ENCODE results near the gene LRMDA.

DNA sequence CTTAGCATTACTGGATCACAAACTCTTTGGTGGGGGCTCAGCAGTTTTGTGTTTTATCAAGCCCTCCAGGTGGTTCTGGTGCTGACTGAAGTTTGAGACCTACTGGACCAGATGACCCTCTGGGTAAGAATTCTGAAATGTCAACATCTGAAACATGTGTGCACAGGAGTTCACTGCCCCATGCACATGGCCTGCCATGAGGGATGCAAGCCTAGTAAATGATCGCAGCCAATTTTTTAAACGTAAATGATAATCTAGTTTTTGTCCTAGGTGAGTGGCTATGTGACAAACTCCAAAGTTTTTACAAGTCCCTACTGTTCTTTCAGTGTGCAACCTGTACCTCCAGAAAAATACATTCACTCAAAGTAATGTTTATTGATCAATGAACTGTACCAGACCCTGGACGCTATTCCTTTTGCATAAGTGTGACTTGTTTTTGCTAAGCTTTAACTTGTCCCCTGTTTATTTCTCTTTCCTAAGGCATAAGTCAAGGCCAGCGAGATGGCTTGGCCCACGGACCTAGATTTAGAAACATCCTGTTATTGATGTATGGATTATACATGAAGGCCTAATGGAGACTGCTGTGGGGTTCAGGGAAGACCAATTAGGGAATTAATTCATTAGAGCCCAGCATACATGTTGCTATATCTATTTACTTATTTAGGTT, 531.1 kb downstream of the LRMDA start:
- no peak for TF ChIP-seq CEBPB (IDR thresholded peaks at IDR 0.05)
- no peak for TF ChIP-seq RAD21 (IDR thresholded peaks at IDR 0.05; ENCODE audit: low read depth)
- TF ChIP-seq MAX (IDR thresholded peaks at IDR 0.05): no peak
- TF ChIP-seq USF1 (IDR thresholded peaks at IDR 0.05): no peak
- no peak for TF ChIP-seq TCF12 (IDR thresholded peaks at IDR 0.05; ENCODE audit: low read depth)
- no peak for TF ChIP-seq EP300 (IDR thresholded peaks at IDR 0.05; ENCODE audit: borderline replicate concordance)

Data from Ishikawa (cell line).